ENCODE results near the gene PRR35.
"Not testable (repeated sequence)": the region's sequence is repeated elsewhere in the genome, so short reads cannot be mapped to it uniquely, and the experiment has no call there.

PRR35 gene

DNA sequence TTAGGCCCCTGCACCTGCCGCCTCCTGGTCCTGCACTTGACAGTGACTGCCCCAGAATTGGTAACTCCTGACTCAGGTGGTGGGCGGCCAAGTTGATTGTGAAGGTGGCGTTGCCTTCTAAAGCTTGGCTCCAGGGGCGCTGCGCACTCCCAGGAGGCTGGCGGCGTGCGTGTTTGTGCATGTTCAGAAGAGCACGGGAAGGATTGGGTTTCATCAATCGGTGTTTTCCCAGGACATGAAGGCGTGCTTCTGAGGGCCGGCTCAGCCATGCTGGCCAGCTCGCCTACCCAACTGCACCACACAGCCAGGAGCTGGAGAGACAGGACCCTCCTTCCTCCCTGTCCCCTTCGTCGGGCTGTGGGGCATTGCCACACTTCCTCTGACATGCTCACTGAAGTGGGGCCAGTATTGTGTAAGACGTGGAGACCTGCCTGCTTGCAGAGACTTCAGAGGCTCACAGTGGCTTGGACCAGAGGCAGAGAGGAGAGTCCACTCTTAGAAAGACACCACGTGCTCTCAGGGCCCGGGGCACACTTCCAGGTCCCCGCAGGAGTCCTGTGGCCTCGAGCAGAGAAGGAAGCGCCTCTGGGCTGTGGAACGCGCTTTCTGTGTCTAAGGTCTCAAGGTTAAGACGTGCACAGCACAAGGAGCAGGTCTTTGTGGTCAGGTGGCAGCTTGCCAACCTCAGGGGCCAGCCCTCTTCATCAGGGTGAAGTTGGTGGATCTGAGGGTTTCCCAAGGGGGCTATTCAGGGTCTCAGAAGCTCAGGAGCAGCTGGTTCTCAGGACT lies 32.5 kb downstream of the PRR35 start:
- DNase-seq (ENCODE audit: low read depth, low spot score) = peak; percentile 65

DNA sequence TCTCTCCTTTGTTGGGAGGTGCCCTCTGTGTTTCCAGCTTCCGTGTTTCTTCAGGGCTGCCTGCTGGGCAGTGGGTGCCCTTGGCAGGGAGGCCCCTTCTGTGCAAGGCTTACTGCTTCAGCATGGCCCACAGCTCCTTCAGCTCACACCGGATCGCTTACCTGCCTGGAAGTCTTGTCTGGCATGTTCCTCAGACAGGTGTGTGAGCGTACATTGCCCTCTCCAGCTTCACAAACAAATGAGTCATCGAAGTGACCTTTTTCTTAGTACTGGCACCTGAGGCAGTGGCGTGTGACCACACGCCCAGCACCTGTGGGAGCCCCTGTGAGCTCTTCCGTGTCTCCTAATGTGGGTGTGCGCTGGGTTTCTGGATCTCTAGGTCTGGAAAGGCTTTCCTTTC lies 33.2 kb downstream of the PRR35 start:
- no peak for DNase-seq (ENCODE audit: low read depth, low spot score)

DNA sequence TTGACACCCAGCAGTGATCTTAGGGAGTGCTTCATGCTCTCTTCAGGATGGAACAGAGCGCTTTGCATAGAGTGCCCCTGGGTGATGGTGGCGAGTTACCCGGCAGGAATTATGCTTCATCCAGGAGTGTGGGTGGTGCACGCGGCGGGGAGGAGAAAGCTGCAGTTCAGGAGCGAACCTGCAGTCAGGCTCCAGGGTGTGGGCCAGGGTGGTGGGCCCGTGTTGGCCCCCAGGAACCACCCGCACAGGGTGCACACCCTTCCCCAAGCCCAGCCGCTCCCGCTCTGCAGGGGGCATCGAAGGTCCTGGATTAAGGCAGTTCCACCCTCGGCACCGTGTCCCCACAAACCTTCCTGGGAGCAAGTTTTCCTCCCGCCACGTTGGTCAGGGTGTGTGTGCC lies 33.6 kb downstream of the PRR35 start:
- DNase-seq (ENCODE audit: low read depth, low spot score) = no peak

DNA sequence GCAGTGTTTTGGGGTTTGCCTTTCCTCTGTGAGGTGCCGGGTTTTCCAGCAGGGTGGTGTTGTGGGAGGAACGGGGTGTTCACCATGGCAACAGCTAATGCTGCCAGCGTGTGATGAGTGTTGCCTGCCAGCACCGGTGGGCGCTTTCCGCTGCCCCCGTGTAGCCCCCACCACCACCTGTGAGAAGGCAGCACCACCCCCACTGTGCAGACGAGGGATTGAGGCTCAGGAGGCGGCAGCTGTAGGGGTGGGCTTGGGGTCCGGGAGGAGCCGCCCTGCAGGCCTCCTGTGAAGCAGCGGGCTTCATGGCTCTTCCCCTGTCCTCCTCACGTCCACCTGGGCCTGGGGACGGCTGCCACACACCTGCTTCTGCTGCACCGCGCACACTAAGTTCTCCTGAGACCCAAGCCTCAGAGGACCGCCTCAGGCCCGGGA lies 34.9 kb downstream of the PRR35 start:
- DNase-seq (ENCODE audit: low read depth, low spot score) = no peak

DNA sequence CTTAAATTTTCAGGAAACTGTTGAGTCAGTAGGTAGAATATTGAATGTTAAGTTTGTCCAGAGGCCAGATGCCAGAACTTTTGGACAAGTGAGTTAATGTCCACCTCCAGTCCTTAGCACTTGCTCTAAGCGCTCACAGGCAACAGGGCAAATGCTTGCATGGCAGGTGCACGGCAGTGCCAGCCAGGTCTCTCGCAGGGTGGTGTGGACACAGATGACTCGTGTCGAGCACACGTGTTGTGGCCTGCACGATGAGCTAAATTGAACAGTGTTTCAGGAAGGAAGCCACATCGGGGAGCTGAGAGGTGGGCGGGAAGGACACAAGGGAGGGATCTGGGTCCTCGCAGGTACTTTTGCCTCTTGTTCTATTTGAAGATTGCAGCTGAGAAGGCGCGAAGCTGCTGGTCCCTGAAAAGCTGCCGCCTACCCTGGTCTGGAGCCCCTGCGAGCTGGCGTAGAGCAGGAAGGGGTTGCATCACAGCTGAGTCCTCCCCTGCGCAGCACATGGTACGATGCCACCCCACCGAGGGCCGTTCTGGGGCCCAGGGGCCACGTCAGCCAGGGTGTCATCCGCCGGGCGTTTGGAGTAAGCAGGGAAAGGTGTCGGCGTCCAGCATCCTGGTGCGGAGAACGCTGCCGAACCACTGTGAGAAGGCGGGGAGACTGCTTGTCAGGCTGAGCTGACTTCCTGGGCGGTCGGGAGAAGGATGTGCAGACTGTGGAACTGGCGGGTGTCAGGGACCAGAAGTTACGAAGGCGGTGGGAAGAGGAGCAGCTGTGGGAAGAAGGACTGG lies 35.9 kb downstream of the PRR35 start:
- DNase-seq (ENCODE audit: low read depth, low spot score) = no peak

GRCh38 chr16:596736-597060 lies 36.5 kb downstream of the PRR35 start:
- no peak for DNase-seq (ENCODE audit: low read depth, low spot score)

GRCh38 chr16:597655-598054 lies 37.5 kb downstream of the PRR35 start:
- DNase-seq (ENCODE audit: low read depth, low spot score) = not testable (repeated sequence)

DNA sequence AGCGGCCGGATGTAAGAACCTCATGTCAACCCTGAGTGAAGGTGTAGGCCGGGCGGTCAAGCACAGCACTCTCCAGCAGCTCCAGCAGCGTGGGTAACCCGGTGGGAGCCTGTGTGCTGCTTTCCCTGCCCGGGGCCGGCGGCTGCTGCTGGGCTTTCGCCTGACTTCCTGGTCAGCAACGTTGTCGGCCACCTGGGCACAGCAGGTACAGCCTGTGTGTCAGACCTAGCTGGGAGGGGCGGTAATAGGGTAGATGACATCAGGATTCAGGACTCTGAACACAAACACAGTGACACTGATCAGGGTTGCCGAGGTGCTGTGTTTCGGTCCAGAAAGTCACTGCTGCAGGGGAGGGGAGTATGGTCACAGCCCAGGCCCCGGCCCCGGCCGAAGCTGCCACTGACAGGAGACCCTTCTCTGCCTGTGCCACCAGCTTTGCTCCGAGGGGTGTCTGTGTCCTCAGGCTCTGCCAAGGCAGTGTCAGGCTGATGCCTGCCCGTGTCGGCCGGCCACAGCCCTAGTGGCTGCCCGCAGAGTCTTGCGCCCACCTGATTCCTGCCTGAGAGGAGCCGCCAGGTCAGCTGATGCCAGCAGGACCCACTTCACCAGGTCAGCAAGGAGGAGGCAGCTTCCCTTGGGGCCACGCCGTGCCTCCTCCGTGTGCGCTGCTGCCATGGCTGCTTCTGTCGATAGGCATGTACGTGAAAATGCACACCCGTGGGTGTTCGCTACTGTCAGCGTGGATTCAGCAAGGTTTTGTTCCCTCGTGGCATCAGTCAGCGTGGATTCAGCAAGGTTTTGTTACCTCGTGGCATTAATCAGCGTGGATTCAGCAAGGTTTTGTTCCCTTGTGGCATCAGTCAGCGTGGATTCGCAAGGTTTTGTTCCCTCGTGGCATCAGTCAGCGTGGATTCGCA lies 38.9 kb downstream of the PRR35 start:
- no peak for DNase-seq (ENCODE audit: low read depth, low spot score)

DNA sequence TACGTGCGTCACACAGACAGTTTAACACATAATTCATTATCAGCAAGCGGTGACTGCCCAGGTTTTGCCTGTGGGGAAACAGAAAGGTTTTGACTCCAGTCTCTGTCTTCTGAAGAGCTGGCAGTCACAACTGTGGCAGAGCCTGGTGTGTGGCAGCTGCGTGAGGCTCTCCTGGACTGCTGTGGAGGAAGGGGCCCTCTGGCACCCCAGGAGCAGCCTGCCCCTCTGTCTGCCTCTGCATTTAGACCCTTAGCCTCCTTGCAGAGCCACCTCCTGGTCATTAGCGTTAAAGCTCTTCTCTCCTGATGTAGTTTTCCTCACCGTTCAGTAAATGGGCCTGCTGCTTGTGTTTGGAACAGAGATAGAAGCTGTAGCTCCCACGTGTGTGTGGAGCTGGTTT lies 40.6 kb downstream of the PRR35 start:
- DNase-seq (ENCODE audit: low read depth, low spot score) = no peak

GRCh38 chr16:603933-604332 lies 43.7 kb downstream of the PRR35 start:
- no peak for DNase-seq (ENCODE audit: low read depth, low spot score)

- DNase-seq (ENCODE audit: low read depth, low spot score) = no peak
These were observed 46.6 kb downstream of the PRR35 start for GRCh38 chr16:606656-607307.

DNA sequence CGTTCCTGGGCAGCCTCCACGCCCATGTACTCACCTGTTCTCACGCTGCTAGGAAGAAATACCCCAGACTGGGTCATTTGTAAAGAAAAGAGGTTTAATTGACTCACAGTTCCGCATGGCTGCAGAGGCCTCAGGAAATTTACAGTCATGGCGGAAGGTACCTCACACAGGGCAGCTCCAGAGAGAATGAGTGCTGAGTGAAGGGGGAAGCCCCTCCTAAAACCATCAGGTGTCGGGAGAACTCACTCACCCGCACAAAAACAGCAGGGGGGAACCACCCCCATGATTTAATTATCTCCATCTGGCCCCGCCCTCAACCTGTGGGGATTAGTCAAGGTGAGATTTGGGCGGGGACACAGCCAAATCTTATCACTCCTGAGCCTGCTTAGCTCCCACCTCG lies 47.8 kb downstream of the PRR35 start:
- DNase-seq (ENCODE audit: low read depth, low spot score) = no peak

DNA sequence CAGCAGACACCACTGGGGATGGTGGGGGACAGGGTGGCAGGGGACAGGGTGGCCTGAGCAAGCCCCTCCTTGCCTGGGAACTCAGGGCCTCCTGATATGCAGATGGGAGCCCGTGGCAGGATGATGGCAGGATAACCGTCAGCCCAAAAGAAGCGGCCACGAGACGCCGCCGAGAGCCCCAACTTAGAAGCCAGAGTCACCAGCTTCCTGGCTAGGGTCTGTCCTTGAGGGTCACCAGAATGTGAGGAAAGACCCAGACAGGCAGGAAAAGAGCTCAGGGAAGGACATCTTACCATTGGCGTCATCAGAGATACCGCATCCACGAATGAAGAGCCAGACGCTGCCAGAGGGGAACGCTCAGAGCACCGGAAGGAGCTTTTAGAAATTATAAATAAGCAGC lies 49.1 kb downstream of the PRR35 start:
- no peak for DNase-seq (ENCODE audit: low read depth, low spot score)

DNA sequence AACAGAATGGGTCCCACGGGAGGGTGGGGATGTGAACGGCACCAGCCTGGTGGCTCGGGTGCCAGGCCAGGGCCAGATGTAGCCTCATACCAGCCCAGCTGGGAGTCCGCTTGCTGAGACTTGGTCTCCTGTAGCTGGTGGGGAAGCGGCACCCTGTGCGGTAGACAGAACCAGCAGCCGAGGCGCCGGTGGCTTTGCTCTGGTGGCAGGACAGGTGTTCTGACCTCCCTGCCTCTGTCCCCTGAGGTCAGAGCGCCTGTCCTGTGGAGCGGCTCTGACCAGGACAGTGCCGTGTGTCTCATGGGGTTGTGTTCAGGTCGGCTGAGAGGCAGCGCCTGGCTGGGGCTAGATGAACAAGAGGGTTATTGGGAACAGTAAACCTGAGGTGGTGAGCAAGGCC lies 49.8 kb downstream of the PRR35 start:
- DNase-seq (ENCODE audit: low read depth, low spot score) = no peak

DNA sequence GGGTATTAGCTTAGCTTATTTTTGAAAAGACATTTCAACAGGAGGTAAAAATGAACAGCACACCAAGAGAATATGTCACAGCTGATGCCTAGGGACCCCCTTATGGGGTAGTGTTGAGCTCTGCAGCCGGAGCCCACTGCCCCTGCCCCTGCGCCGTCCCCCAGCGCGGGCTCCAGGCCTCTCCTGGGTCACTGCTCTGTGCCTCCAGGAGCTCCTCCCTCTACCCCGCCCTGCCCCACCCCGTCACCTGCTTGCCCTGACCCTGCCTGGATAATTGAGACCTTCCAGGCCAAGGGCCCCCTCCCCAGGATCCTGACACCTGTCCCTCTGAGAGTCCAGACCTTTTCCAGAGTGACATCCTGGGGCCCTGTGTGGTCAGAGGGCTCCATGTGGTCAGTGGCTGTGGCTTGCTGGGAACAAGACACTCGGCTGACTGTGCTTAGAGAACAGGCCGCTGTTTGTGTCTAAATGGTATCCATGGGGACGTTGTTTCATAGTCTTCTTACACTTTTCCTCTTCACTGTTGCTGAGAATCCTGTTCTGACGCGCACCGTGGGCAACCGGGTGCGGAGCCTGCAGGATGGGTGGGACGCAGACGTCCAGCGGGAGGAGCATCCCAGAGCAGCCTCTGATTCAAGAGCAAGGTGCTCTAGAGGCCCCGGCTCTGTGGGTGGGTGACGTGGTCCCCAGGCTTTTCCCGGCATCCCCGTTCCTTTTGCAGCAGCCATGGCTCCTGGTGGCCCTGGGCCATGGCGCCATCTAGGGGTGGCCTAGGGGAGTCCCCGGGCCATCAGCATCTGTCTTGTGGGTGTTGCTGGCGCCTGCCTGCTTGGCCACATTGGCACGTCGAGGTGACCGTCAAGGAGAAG lies 50.6 kb downstream of the PRR35 start:
- DNase-seq (ENCODE audit: low read depth, low spot score) = no peak

DNA sequence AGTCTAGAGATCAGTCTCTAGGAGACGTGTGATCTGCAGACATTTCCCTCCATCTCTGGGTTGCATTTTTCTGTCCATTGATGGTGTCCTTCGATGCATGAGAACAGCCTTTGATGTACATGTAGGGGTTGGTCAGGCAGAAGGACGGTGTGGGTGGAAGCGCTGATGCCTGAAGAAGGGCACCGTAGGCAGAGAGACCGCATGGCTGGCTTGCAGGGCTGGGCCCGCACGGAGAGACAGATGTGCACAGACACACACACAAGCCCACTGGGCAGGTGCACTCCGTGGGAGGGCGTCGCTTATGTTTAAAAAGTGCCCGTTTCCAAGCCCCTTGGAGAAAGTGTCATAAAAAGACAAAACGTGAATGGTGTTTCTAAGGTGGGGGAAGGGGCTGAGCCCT lies 54.9 kb downstream of the PRR35 start:
- DNase-seq (ENCODE audit: low read depth, low spot score) = no peak

Measured in smooth muscle cell of the brain vasculature (primary cell).